HT-29 (cell line): Measurements from ENCODE around the gene NEUROD4. TPM values are rescaled to one million over a fixed set of nuclear protein-coding genes. Genes with fewer than 3 reads are reported as not detected.

Experiments used
- DNase-seq: peaks from one replicate; pipeline ENCODE4 v3.0.0-alpha.2; 2015; ENCODE audit warnings: low spot score
- total RNA-seq: library from RNA; depleted of rRNA; stranded (reverse); fragments of >200 nt; shearing (Covaris generic); gene quantifications from 2 replicates; pipeline ENCODE4 v1.2.3, GENCODE V29; 2014

The NEUROD4 gene
- total RNA-seq, 1 experiment from 2014 or later: not detected

DNA sequence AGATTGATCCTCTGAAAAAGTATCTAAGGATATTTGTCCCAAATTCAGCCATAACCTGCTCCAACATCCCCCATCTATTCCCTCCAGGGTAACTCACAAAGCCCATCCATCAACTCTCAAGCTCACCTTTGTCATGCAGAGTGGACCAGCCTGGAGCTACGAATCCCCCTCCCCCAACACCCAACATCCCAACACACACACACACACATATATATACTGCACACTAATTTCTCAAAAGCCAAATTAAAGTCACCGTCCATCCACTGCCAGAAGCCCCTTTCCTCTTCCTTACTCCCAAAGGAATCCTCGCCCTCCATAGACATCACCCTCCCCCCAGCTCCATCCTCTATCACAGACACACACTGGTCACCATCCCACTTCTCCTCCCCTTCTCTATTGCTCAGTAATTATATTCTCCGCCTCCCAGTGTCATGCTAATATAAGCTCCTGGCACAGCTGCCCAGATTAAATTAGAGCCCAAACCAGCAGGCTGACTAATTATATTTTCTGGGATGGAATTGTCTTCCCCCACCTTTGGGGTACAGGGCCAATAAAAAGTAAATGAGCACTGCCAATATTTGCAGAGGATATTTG is 21.7 kb upstream of the NEUROD4 start:
- DNase-seq: no peak

DNA sequence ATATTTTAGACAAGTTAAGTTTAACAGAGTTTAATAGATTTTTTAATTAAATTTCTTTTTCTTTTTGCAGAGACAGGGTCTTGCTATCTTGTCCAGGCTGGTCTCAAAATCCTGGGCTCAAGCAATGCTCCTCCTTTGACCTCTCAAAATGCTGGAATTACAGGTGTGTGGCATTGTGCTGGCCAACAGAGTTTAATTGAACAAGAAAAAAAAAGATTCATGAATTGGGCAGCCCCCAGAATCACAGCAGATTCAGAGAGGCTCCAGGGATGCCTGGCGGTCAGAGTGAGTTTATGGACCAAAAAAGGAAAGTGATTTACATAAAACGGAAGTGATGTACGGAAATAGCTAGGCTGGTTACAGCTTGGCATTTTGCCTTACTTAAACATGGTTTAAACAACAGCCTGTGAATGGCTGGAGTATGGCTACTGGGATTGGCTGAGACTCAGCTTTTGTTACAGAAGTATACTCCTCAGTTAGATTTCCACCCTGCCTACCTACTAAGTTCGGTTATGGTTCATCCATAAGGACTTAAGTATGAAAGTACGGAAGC is 20.7 kb upstream of the NEUROD4 start:
- no peak for DNase-seq

DNA sequence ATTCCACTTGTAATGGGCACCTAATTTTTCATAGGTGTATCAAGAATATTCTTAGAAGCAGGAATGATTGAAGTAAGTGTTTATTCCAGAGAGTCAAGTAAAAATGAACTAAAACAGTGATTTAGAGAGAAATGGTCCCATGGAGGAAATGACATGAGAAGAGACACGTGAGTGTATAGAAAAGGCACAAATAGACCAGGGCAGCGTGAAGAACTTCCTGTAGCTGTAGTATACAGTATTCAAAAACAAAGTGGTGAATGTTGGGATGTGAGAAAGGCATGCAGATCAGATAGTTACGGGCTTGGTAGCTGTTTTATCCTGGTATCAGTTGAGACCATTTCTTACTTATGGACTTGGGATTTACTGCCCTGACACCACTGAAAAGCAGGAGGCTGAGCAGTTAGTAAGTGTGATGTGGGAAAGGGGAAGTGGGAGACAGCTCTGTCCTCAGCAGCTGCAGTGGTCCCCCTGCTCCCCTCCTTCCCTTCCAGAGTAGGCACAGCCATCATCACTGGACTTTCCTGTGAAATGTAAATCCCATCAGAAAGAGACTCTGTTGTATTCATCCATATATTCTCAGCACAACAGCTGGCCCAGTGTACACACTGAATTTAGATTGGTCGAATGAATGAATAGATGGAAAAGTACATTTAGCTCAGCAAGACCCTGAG is 18.4 kb upstream of the NEUROD4 start:
- no peak for DNase-seq

DNA sequence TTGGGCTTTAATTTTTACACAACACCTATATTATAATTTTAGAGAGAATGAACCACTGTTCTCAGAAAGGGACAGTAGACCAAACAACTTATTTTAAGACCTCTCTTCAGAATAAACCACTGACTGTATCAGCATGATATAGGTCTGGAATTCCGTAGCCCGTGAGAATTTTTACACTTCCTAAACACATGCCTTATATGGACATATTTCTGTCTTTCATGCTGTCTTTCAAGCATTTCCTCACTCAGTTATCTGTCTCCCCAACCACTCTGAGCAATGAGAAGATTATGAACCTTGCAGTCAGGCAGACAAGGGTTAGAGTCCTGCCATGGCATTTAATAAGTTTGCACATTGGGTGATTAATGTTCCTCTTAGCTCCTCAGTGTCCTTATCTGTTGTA is 17.4 kb upstream of the NEUROD4 start:
- DNase-seq: no peak

DNA sequence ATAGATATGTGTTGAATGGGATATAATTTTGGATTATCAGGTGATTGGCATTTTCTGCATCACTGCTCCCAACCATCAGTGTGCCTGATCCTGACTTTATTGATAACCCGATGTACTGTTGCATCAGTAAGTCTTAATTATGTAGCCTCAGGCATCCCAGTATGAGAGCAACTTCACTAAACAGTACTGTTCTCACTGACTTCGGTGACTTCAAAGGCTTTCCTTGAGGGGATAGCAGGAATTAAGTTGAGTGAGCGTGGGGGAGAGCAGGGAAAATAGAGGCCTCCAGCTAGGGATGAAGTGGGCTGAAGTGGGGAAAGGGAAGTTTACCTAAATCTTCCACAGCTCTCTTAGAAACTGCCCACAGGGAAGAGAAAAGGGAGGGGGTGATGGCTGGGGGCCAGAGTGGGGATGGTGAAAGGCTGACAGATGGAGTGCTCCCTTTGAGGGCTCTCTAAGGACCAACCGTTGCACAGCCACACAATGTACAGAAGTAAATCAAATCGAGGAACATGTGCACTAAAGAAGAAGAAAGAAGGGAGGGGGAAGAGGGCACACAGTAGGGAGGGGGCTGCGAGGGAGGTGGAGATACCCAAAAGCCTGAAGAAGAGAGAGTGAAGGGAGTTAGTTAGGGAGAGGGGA is 10.7 kb upstream of the NEUROD4 start:
- DNase-seq: no peak

DNA sequence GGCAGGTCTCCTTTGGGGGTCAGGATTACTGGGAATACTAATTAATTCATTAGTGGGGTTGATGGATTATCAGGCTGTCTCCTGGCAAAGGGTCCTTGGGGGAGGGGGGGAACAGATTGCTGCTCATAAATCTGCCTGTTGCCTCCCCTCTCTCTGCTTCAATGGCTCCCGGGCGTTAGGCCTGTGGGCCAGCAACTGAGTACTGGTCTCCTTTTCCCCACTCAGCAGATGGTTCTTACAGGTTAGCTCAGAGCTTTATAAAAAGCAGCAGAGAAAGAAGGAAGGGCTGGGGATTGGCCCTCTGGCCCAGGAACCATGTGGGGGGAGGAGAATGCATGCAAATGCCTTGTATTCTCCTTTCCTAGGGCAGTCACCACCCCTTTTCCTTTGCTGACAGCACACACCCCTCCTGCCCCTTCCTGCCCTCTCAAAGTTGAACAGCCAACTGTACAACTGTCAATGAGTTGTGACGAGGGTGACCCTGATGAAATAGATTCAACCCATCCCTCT is 2.3 kb upstream of the NEUROD4 start:
- no peak for DNase-seq

DNA sequence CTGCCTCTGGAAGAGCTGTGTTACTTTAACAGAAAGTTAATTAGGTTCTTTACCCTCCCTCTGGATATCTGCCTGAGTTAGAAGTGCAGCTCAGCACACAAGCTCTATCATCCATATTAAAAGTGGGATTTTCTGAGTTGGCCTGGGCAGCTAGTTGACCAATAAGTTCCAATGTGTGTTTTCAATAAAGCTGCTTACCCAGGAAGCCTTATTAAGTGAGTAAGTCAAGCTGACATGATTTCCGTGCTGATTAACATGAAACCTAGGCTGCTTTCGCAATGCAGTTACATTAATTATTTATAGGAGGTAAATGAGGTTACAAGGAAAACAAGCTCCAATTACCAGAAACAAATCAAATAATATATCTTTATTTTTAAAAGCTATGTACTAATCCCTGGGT is 4.8 kb downstream of the NEUROD4 start:
- DNase-seq: no peak

DNA sequence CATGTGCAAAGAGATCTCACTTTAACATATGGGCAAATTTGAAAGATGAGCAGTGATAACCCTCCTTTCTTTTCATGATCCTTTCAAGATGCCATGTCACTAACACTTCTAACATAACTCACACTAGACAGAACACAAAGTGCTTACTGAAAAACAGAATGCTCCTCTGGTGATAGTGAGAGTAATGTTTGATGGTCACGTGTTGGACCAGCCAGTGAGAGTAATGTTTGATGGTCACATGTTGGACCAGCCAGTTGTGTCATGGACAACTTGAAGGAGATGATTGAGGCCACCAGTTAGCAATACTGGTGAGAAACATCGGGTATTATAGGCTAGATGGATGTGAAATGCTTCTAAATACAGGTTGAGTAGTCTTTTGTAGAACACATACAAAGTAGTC is 5.7 kb downstream of the NEUROD4 start:
- DNase-seq: no peak

DNA sequence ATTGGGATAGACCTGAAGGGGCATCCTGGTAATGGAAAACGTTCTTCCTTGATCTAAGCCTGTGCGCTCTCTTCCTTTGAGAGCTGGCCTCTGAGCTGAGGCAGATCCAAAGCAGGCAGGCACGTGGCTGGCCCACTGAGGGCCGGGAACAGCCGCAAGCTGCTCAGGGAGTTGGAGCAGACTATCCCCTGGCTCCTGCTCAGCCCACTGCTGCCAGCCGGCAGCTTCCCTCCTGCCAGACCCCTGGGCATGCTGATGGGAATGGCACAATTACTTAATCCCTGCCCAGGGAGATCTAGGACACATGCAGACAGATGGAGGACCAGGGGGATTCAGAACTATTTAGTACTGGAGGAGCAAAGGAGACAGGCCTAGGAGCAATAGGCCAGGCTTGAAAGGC is 14.4 kb downstream of the NEUROD4 start:
- no peak for DNase-seq

DNA sequence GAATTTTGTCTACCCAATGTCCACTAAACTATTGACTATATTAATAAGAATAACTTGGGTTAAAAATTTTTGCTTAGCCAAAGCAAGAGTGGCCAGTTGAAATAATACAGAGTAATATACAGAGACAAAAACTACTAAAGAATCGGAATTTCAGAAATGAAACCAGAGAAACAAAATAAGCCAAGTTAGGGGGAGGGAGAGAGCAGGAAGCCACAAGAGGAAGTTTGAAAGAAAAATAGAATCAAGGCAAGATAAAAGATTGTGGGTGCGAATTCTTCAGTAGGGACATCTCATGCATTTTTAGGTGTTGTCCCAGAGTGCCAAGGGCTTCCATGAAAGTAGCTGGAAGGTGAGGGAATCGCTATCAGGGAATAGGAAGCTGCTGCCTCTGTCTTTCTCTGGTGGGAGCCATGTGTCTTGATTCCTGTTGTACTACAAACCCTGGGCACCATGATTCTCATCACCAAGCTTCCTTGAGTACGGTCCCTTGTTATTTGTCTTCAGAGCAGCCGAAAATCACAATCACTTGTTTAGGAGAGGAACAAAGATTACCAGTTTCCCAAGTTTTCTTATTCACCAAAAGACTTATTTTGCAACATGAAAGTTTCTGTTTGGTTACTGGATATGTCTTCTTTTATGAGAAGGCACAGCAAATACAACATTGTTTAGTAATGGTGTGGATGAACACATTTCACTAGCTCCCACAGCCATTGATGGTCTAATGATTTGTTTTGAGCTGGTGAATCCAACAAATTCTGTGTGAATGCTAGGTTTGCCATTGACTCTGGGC is 16.7 kb downstream of the NEUROD4 start:
- DNase-seq: no peak

DNA sequence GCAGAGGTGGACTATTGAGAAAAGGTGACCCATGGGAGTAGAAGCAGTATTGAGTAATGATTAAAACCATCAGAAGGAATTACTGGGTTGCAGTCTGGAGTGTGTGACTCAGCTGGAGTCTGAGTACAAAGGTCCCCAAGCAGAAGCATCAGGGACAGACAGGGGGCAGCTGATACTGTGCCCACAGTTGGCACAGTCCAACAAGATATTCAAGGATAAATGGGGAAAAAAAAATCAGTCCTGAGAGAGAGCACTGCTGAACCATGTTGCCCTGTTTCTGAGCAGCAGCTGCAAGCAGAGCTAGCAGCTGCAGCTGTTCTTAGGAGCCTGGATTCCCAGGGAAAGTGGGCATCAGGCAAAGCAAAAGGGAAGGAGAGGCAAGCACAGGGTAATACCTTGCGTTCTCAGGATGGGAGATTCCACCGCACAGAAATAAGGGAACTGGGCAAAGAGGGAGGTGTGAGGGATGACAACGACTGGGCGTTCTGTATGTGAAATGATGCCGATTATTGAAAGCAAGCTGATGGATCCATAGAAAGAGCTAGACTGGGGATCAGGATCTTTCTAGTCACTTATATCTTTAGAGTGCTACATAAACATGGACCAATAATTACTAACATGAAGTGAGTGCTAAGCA is 17.7 kb downstream of the NEUROD4 start:
- no peak for DNase-seq

DNA sequence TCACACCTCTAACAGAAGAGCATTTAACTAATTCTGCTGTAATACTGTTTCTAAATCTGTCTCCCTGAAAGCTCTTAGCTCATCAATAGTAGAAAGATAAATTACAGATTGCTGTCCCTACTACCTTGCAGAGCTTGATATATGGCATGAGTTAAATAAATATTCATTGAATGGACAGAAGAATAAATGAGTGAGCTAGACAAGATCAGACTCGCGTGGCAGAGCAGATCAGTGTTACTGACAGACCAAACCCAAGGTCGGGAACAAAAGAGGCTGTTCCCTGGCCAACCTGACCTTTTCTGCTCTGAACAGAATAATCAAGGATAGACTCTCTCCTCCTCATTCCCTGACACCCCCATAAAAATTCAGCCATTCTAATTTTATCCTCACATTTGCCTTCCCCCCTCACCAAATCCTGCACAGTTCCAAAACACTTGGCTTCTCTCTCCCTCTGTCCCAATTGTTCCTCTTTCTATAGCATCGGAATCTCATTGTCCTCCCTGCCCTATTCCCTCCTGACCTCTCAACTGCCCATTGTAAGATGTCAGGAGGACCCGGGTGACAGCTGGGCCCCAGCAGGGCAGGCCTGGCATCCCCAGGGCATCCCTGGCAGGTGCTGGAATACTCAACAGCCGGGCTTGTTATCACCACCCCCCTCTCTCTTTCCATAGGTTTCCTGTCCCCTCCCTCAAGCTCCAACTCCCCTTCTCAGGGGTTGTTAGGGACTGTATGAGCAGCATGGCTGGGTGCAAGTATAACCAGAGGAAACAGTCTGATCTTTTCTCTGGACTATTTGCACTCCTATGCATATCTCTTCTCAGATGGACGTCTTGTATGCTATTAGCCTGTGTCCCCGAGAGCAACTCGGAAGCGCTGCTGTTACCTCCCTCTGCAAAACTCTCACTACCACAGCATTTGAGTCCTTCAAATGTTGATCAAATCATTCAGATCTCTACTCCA is 19.9 kb downstream of the NEUROD4 start:
- no peak for DNase-seq

DNA sequence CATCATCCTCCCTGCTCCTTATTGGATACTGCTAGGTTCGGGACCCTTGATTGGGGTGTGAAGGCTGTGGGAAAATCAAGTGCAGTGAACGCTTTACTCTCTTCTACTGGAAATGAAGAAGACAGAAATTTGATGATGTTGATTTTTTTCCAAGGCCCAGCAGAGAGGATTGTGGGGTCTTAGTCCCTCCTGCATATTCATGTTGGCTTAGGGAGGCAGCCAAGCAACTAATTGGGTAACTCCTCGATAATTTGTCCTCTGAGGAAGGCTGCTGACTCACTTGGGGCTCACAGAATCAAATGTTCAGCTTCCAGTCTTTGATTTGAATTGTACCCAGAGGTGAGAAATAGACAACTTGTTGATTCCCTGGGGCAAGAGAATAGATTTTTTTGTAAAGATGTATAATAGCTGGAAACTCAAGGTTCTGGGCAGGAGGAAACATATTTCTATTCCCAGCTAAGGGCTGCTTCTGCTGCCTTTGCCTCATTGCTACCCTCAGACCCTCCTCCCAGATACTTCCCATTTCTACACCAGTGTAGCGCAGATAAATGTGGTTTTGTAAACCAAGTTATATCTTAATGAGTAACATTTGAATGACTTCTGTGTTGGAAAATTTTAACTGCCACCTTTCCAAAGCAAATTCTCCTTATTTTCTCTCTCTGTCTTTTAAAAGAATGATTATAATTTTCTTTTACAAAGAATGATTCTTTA is 21.7 kb downstream of the NEUROD4 start:
- no peak for DNase-seq

DNA sequence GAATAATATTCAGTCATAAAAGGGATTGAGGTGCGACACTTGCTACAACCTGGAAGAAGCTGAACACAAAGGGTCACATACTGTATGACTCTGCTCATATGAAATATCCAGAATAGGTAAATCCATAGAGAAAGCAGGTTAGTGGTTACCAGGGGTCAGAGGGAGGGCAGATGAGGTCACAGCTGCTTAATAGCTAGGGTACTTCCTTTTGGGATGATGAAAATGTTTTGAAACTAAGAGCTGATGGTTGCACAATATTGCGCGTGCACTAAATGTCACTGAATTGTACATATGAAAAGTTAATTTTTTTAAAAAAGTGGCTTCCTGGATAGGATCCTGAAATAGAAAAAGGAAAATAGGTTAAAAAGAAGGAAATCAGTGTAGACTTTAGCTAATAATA is 23.8 kb downstream of the NEUROD4 start:
- no peak for DNase-seq

DNA sequence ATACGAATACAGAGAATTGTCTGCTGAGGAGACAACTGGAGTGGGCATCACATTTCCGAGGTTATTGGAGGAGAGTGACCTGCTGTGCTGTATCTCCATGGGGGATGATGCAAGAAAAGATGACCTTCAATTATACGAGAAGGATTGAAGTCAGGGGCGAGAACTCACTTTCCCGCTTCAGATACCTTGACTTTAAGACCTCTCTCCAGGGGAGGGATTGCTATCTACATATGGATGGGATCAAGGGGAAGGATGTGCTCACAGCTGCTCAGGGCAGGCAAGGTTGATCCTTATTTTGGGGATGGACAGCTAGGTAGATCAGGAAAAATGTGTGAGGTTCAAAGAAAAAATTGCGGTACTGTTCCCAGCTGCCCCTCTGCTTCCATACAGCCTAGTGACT is 24.4 kb downstream of the NEUROD4 start:
- no peak for DNase-seq

DNA sequence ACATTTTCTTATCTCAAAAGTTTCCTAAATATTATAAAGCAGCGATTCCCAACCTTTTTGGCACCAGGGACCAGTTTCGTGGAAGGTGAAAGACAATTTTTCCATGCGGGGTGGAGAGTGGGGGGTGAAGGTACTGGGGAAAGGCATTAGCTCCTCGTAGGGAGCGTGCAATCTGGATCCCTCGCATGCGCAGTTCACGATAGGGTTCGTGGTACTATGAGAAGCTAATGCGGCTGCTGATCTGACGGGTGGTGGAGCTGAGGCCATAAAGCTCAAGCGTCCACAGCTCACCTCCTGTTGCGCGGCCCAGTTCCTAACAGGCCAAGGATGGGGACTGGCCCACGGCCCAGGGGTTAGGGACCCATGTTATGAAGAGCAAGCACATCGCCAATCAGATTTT is 29.9 kb downstream of the NEUROD4 start:
- no peak for DNase-seq

DNA sequence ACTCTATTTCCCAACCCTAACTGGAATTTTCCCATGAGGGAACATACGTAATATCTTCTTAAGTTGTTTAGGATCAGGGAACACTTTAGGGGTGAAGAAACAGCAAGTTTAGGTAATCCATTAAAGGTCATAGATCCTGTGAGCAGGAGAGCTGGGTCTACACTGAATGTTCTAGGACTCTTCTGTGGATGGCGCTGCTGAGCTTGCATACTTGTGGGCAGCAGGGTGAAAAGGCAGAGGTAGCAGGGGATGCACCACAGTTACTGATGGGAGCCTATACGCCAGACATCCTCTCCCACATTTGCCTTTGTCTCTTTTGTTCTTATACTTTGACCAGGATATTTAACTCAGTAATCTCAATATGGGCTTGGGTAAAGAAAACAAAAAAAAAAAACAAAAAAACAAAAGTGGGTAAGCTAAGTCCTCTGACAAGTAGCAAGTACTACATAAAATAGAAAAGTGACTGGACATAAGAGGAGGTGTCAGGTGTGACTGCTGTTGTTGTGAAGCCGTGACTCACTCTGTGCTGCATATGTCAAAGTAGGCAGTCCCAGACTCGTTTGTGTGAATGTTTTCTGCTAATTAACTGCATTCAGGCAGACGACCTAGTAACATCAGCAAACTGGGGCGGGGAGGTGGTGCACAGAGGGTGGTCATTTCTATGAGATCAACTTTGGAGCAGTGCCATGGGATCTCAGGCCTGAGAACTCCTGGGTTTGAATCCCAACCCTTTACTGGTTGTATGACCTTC is 31.6 kb downstream of the NEUROD4 start:
- DNase-seq: no peak

DNA sequence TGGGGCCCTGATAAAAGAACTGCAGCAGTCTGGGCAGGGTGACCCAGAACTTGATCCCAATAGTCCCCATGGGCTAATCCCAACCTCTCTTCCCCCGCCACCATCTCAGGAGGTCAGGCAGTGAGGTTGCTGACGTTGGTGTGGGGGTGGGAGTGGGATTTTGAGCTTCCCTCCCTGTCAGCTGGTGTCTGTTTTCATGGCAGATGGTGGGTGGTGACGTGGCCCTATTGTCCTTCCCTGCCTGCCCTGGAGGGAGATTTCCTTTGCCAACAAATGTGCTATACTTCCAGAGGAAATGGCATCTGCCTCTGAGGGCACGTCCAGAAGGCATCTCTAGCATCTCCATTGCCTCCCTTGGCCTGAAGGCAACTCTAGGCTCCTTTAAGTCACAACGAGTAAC is 37.7 kb downstream of the NEUROD4 start:
- DNase-seq: no peak

DNA sequence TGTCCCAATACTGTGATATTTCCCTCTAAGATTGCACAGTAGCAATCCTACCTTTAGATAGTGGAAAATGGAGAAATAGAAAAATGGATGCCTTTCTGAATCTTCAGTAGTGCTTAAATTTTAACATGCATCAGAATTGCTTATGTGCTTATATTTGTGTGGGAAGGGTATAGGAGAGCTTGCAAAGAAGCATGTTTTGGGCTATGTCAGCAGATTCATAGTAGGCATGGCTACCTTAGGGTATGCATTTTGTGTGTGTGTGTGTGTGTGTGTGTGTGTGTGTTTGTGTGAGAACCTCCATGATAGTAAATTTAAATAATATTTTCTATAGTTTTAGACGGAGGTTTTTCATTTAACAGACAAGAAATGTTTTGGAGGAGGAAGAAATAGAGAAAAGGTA is 38.3 kb downstream of the NEUROD4 start:
- DNase-seq: no peak
